GM18951 (cell line): ENCODE measurements around the gene C19orf33.

ENCODE experiments used
- POLR2A ChIP-seq: IDR thresholded peaks from 4 replicates; pipeline ENCODE4 v1.6.1; 2011; ENCODE audit warnings: mild to moderate bottlenecking; ENCODE audit not compliant: insufficient read length, insufficient read depth; ENCODE audit errors: extremely low read depth
- in situ Hi-C: fragments of 300-500 bp; cut with MboI; formaldehyde crosslinking; loops from one replicate; pipeline ENCODE4 v1.12.0; 2022; ENCODE audit warnings: low sequenced_read_pairs, mixed read lengths, inconsistent platforms; ENCODE audit not compliant: unreplicated experiment

C19orf33 gene

GRCh38 chr19:38270587-38271167 lies 33.4 kb upstream of the C19orf33 start:
- in situ Hi-C loops, result no loop called here
- TF ChIP-seq POLR2A, result no peak

- in situ Hi-C loops, result no loop called here
- no peak for TF ChIP-seq POLR2A
Measured at GRCh38 chr19:38273499-38273898, 30.6 kb upstream of the C19orf33 start.

- in situ Hi-C loops, result no loop called here
- no peak for TF ChIP-seq POLR2A
Measured at GRCh38 chr19:38274739-38275138, 29.3 kb upstream of the C19orf33 start.

- TF ChIP-seq POLR2A, result no peak
- in situ Hi-C loops, result no loop called here
Measured at GRCh38 chr19:38276942-38277517, 27.0 kb upstream of the C19orf33 start.

GRCh38 chr19:38277549-38277948 lies 26.5 kb upstream of the C19orf33 start:
- in situ Hi-C loops, result no loop called here
- TF ChIP-seq POLR2A, result no peak

- in situ Hi-C loops, result no loop called here
- TF ChIP-seq POLR2A, result no peak
Measured at GRCh38 chr19:38277969-38278680, 25.9 kb upstream of the C19orf33 start.

GRCh38 chr19:38278751-38279150 lies 25.3 kb upstream of the C19orf33 start:
- in situ Hi-C loops, result no loop called here
- no peak for TF ChIP-seq POLR2A

GRCh38 chr19:38280030-38280921 lies 23.8 kb upstream of the C19orf33 start:
- no peak for TF ChIP-seq POLR2A
- in situ Hi-C loops, result no loop called here

- in situ Hi-C loops, result no loop called here
- TF ChIP-seq POLR2A, result no peak
Measured at GRCh38 chr19:38281811-38282566, 22.1 kb upstream of the C19orf33 start.

GRCh38 chr19:38283271-38283670 lies 20.8 kb upstream of the C19orf33 start:
- no peak for TF ChIP-seq POLR2A
- in situ Hi-C loops, result no loop called here

GRCh38 chr19:38284422-38284821 lies 19.6 kb upstream of the C19orf33 start:
- TF ChIP-seq POLR2A, result no peak
- in situ Hi-C loops, result no loop called here

GRCh38 chr19:38285567-38285966 lies 18.5 kb upstream of the C19orf33 start:
- no peak for TF ChIP-seq POLR2A
- in situ Hi-C loops, result no loop called here
